HFFc6 (cell line): ENCODE data around the gene NAV3. TPM values are rescaled to one million over a fixed set of nuclear protein-coding genes. Genes with fewer than 3 reads are reported as not detected.

Experiments
- DNase-seq: peaks from one replicate; pipeline ENCODE4 v3.0.0-alpha.2; 2018
- H3K27ac Mint-ChIP-seq: 2 replicates; pipeline ENCODE4 v1.8.0; 2020; ENCODE audit warnings: mild to moderate bottlenecking, mixed read lengths
- H3K27me3 Mint-ChIP-seq: 2 replicates; pipeline ENCODE4 v1.8.0; 2021; ENCODE audit warnings: mild to moderate bottlenecking, moderate library complexity, mixed read lengths; ENCODE audit not compliant: insufficient read depth
- H3K36me3 Mint-ChIP-seq: 2 replicates; pipeline ENCODE4 v1.8.0; 2021; ENCODE audit warnings: low read depth, mixed read lengths
- H3K4me1 Mint-ChIP-seq: 2 replicates; pipeline ENCODE4 v1.8.0; 2020; ENCODE audit warnings: low read depth, mixed read lengths
- H3K4me3 Mint-ChIP-seq: 2 replicates; pipeline ENCODE4 v1.8.0; 2020; ENCODE audit warnings: mild to moderate bottlenecking, moderate library complexity, mixed read lengths
- H3K9me3 Mint-ChIP-seq: 2 replicates; pipeline ENCODE4 v1.8.0; 2020; ENCODE audit warnings: mild to moderate bottlenecking, mixed read lengths
- total RNA-seq, 6 experiments: library from RNA; stranded (reverse); fragmentation: NEBNext Ultra II Directional; extraction: Animal tissue kit (Norgen Biotek cat#: 25700); gene quantifications; 2 replicates in 1 of 6; 3 replicates in 5 of 6; pipeline ENCODE4 v1.2.3, GENCODE V29; 2021
- TF ChIP-seq, protein P1 (sequence below): fragments of 200-600 bp; sonication (generic); IDR thresholded peaks from 2 replicates; pipeline ENCODE4 v1.5.0; 2021; ENCODE audit warnings: antibody characterized with exemption, mild to moderate bottlenecking

NAV3 gene
- total RNA-seq, 6 experiments from 2014 or later, result 86.7 to 142 (median 107) TPM

- Mint-ChIP-seq H3K9me3 (peaks cover 27% of the 10 kb centered on the region), H3K36me3 (peaks cover 66% of the 10 kb centered on the region), H3K27ac (peak overlapping the region; percentile 68; the same call in 1 of the 2 replicates), H3K27me3 (peaks cover 1% of the 10 kb centered on the region), H3K4me1 (peaks cover 80% of the 10 kb centered on the region), H3K4me3 (peak overlapping the region; percentile 82)
- TF ChIP-seq, protein P1, sequence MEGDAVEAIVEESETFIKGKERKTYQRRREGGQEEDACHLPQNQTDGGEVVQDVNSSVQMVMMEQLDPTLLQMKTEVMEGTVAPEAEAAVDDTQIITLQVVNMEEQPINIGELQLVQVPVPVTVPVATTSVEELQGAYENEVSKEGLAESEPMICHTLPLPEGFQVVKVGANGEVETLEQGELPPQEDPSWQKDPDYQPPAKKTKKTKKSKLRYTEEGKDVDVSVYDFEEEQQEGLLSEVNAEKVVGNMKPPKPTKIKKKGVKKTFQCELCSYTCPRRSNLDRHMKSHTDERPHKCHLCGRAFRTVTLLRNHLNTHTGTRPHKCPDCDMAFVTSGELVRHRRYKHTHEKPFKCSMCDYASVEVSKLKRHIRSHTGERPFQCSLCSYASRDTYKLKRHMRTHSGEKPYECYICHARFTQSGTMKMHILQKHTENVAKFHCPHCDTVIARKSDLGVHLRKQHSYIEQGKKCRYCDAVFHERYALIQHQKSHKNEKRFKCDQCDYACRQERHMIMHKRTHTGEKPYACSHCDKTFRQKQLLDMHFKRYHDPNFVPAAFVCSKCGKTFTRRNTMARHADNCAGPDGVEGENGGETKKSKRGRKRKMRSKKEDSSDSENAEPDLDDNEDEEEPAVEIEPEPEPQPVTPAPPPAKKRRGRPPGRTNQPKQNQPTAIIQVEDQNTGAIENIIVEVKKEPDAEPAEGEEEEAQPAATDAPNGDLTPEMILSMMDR, result no peak
- DNase-seq, result peak; percentile 53
These were observed 116.6 kb downstream of the NAV3 start for GRCh38 chr12:77947330-77947729.

- TF ChIP-seq, protein P1, result no peak
- H3K36me3 Mint-ChIP-seq, result peaks cover 64% of the 10 kb centered on the region
- H3K27ac Mint-ChIP-seq, result peak overlapping the region; percentile 68; the same call in 1 of the 2 replicates
- H3K4me3 Mint-ChIP-seq, result peak overlapping the region; percentile 36; the same call in 1 of the 2 replicates
- H3K27me3 Mint-ChIP-seq, result peaks cover 1% of the 10 kb centered on the region
- H3K9me3 Mint-ChIP-seq, result peaks cover 29% of the 10 kb centered on the region
- no peak for DNase-seq
- H3K4me1 Mint-ChIP-seq, result peaks cover 78% of the 10 kb centered on the region
These were observed 117.1 kb downstream of the NAV3 start for GRCh38 chr12:77947746-77948145.

DNA sequence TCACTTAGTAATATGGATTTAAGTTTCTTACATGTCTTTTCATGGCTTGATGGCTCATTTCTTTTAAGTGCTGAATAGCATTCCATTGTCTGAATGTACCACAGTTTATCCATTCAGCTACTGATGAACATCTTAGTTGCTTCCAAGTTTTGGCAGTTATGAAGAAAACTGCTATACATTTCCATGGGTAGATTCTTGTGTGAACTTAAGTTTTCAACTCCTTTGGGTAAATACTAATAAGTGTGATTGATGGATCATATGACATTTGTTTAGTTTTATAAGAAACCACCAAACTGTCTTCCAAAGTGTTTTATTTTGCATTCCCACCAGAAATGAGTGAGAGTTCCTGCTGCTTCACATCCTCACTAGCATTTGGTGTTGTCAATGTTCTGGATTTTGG lies 119.2 kb downstream of the NAV3 start:
- DNase-seq, result no peak

DNA sequence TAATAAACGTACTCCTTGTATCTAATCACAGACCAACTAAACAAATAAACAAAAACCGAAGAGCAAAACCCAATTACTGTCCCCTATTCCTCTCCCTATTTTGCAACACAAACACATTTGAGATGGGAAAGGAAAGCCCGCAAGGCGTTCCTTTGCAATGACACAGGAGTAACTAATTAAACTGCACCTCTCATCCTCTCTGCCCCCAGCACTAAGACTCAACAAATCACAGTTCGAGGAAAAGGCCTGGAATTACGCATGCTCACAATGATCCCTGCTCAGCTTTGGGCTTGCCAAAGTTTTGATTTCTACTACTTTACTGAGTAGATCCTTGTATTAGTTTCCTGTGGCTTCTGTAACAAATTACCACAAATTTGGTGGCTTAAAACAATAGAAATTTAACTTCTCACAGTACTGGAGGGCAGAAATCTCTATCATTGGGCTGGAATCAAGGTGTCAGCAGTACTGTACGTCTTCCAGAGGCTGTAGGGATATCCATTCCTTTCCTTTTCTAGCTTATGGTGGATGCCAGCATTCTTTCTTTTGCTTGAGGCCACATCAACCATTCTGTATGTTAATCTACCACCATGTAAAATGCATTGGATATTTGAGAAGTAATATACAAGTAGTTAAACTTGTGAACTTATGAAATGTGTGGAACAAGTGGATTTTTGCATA lies 123.0 kb downstream of the NAV3 start:
- Mint-ChIP-seq H3K36me3 (peaks cover 71% of the 10 kb centered on the region), H3K27ac (peak overlapping the region; percentile 30), H3K4me1 (peaks cover 77% of the 10 kb centered on the region), H3K9me3 (peaks cover 22% of the 10 kb centered on the region), H3K4me3 (no peak overlapping the region), H3K27me3 (peaks cover 1% of the 10 kb centered on the region)
- TF ChIP-seq, protein P1, result no peak
- DNase-seq, result no peak

More for the DNA sequence above, 119.2 kb downstream of the NAV3 start:
- peaks cover 22% of the 10 kb centered on the region for H3K9me3 Mint-ChIP-seq
- peaks cover 57% of the 10 kb centered on the region for H3K36me3 Mint-ChIP-seq
- peaks cover 1% of the 10 kb centered on the region for H3K27me3 Mint-ChIP-seq
- 0 out of 2 replicates have a peak overlapping the region, but pooled peaks have one; percentile 13 for H3K4me3 Mint-ChIP-seq
- peaks cover 76% of the 10 kb centered on the region for H3K4me1 Mint-ChIP-seq
- H3K27ac Mint-ChIP-seq, result no peak overlapping the region; the same call in 1 of the 2 replicates
- TF ChIP-seq, protein P1, result no peak

DNA sequence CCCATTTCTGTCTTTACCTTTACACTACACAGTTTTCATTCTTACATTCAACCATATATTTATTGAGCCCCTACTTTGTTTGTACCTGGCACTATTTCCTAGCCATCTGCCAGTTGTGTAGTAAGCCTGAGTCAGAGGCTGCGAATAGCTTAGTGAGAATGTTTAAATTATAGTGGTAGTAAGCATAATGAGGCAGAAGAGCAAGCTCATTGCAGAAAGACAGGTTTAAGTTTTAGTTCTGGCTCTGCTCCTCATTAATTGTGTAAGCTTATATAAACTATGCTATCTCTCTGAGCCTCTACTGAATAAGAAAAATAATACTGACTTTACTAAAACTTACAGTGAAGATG lies 123.5 kb downstream of the NAV3 start:
- H3K27ac Mint-ChIP-seq, result peak overlapping the region; percentile 30
- H3K4me1 Mint-ChIP-seq, result peaks cover 78% of the 10 kb centered on the region
- H3K4me3 Mint-ChIP-seq, result no peak overlapping the region
- TF ChIP-seq, protein P1, result no peak
- peaks cover 1% of the 10 kb centered on the region for H3K27me3 Mint-ChIP-seq
- peaks cover 22% of the 10 kb centered on the region for H3K9me3 Mint-ChIP-seq
- H3K36me3 Mint-ChIP-seq, result peaks cover 66% of the 10 kb centered on the region
- no peak for DNase-seq
